HEK293 (cell line): Measurements from ENCODE around the gene SNX6.

Experiments
- CTCF ChIA-PET: fragments of 350-600 bp; formaldehyde crosslinking; extraction: SDS; loops from one replicate; lab custom pipeline; 2021; ENCODE audit warnings: antibody characterized with exemption; lab: Yijun Ruan, JAX
- POLR2A ChIA-PET: fragments of 300-600 bp; formaldehyde crosslinking; extraction: SDS; loops from one replicate; lab custom pipeline; 2020; ENCODE audit warnings: antibody characterized with exemption, inconsistent platforms; lab: Yijun Ruan, JAX
- H3K27ac ChIP-seq: fragments of 200-500 bp; sonication (Bioruptor generic); 2 replicates; pipeline ENCODE4 v1.5.1; 2014; ENCODE audit warnings: low read depth, low read length, control low read depth, inconsistent platforms; ENCODE audit errors: extremely low read depth
- H3K36me3 ChIP-seq, 2 experiments: fragments of 200-500 bp in 1 of 2; sonication (Bioruptor generic) in 1 of 2; 1 replicate in 1 of 2; 2 replicates in 1 of 2; pipeline ENCODE4 v1.5.1; 2014 to 2017; ENCODE audit warnings: inconsistent platforms in 2 of 2, low read length in 2 of 2; ENCODE audit not compliant: control insufficient read depth in 2 of 2, insufficient read depth in 1 of 2
- H3K4me1 ChIP-seq: fragments of 200-500 bp; sonication (Bioruptor generic); 2 replicates; pipeline ENCODE4 v1.5.1; 2014; ENCODE audit warnings: mild to moderate bottlenecking, low read length, inconsistent platforms; ENCODE audit not compliant: control insufficient read depth, insufficient read depth
- H3K4me3 ChIP-seq: 2 replicates; pipeline ENCODE4 v1.5.1; 2011; ENCODE audit warnings: low read depth, mild to moderate bottlenecking, control low read depth, low read length, moderate library complexity
- H3K9me3 ChIP-seq: fragments of 200-500 bp; sonication (Bioruptor generic); 2 replicates; pipeline ENCODE4 v1.5.1; 2014; ENCODE audit warnings: low read depth, low read length, inconsistent platforms; ENCODE audit not compliant: control insufficient read depth, insufficient read depth
- GLI4 ChIP-seq: fragments of 450-650 bp; formaldehyde crosslinking; IDR thresholded peaks from 2 replicates; pipeline ENCODE4 v1.5.1; 2016; ENCODE audit warnings: missing biosample characterization, missing genetic modification characterization
- HIC1 ChIP-seq: fragments of 450-650 bp; formaldehyde crosslinking; IDR thresholded peaks from 2 replicates; pipeline ENCODE4 v1.5.1; 2016; ENCODE audit warnings: missing biosample characterization, missing genetic modification characterization
- SCRT1 ChIP-seq: fragments of 450-650 bp; formaldehyde crosslinking; IDR thresholded peaks from 2 replicates; pipeline ENCODE4 v1.5.1; 2016; ENCODE audit warnings: missing biosample characterization, missing genetic modification characterization, borderline replicate concordance
- SP2 ChIP-seq: fragments of 450-650 bp; formaldehyde crosslinking; IDR thresholded peaks from 2 replicates; pipeline ENCODE4 v1.5.1; 2016; ENCODE audit warnings: missing biosample characterization, missing genetic modification characterization
- YY1 ChIP-seq: fragments of 450-650 bp; formaldehyde crosslinking; IDR thresholded peaks from 2 replicates; pipeline ENCODE4 v1.5.1; 2018; ENCODE audit warnings: missing biosample characterization, missing genetic modification characterization
- ZBTB8A ChIP-seq: fragments of 450-650 bp; formaldehyde crosslinking; IDR thresholded peaks from 2 replicates; pipeline ENCODE4 v1.5.1; 2016; ENCODE audit warnings: missing biosample characterization, missing genetic modification characterization
- ZNF148 ChIP-seq: fragments of 450-650 bp; formaldehyde crosslinking; IDR thresholded peaks from 2 replicates; pipeline ENCODE4 v1.5.0; 2017; ENCODE audit warnings: missing biosample characterization, missing genetic modification characterization, borderline replicate concordance
- ZNF23 ChIP-seq: fragments of 450-650 bp; formaldehyde crosslinking; IDR thresholded peaks from 2 replicates; pipeline ENCODE4 v1.5.1; 2016; ENCODE audit warnings: missing biosample characterization, missing genetic modification characterization, borderline replicate concordance
- ZNF24 ChIP-seq: fragments of 450-650 bp; formaldehyde crosslinking; IDR thresholded peaks from 2 replicates; pipeline ENCODE4 v1.5.1; 2016; ENCODE audit warnings: missing biosample characterization, missing genetic modification characterization
- ZNF26 ChIP-seq: fragments of 450-650 bp; formaldehyde crosslinking; IDR thresholded peaks from 2 replicates; pipeline ENCODE4 v1.5.1; 2016; ENCODE audit warnings: missing biosample characterization, missing genetic modification characterization
- ZNF335 ChIP-seq: fragments of 450-650 bp; formaldehyde crosslinking; conservative IDR thresholded peaks from 2 replicates; pipeline ENCODE4 v1.5.1; 2016; ENCODE audit warnings: missing biosample characterization, missing genetic modification characterization
- ZNF341 ChIP-seq: fragments of 450-650 bp; formaldehyde crosslinking; IDR thresholded peaks from 2 replicates; pipeline ENCODE4; 2016; ENCODE audit warnings: low read depth, missing biosample characterization, missing genetic modification characterization
- ZNF366 ChIP-seq: fragments of 450-650 bp; formaldehyde crosslinking; conservative IDR thresholded peaks from 2 replicates; pipeline ENCODE4 v1.5.1; 2016; ENCODE audit warnings: missing biosample characterization, missing genetic modification characterization
- ZNF626 ChIP-seq: fragments of 450-650 bp; sonication (Bioruptor Pico); formaldehyde crosslinking; IDR thresholded peaks from 2 replicates; pipeline ENCODE4 v1.5.1; 2018; ENCODE audit warnings: missing biosample characterization, missing genetic modification characterization, inconsistent platforms
- ZNF658 ChIP-seq: fragments of 450-650 bp; formaldehyde crosslinking; IDR thresholded peaks from 2 replicates; pipeline ENCODE4; 2016; ENCODE audit warnings: missing biosample characterization, missing genetic modification characterization
- ZNF747 ChIP-seq: fragments of 450-650 bp; formaldehyde crosslinking; IDR thresholded peaks from 2 replicates; pipeline ENCODE4 v1.5.1; 2016; ENCODE audit warnings: missing biosample characterization, missing genetic modification characterization
- ZNF837 ChIP-seq: fragments of 450-650 bp; formaldehyde crosslinking; IDR thresholded peaks from 2 replicates; pipeline ENCODE4 v1.5.1; 2016; ENCODE audit warnings: missing biosample characterization, missing genetic modification characterization
- TF ChIP-seq, protein P1 (sequence below): fragments of 450-650 bp; formaldehyde crosslinking; IDR thresholded peaks from 2 replicates; pipeline ENCODE4 v1.5.1; 2016; ENCODE audit warnings: missing biosample characterization, missing genetic modification characterization
- TF ChIP-seq, protein P2 (sequence below): fragments of 450-650 bp; formaldehyde crosslinking; IDR thresholded peaks from 2 replicates; pipeline ENCODE4 v1.5.1; 2016; ENCODE audit warnings: missing biosample characterization, missing genetic modification characterization

The SNX6 gene

DNA sequence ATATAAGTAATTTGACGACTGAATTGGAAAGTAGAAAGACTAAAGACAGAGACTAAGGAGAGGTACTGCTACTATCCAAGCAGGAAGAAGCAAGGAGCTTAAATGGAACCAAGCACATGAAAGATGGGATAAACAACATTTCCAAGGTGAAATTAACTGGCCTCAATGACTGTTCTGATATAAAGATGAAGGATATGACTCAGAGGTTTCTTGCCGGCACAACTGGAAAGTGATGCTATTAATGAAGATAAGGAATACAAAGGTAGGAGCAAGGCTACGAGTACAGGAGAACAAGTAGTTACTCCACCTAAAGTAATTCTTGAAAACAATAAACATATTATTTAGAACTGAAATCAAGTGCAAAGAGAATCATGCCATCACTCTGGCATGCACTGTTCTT lies 6.4 kb downstream of the SNX6 start (continued):
- TF ChIP-seq ZNF26 (tag by site-specific recombination): no peak
- TF ChIP-seq SP2 (tag by site-specific recombination): no peak
- no peak for TF ChIP-seq SCRT1 (tag by site-specific recombination)
- TF ChIP-seq, all 188 proteins: peak for 0

- peaks cover 33 to 49% of the 10 kb centered on the region in 2 experiments for H3K36me3 ChIP-seq
- ChIA-PET POLR2A (no interaction called here), CTCF (no interaction called here)
- H3K9me3 ChIP-seq: no peaks in the 10 kb centered on the region
- TF ChIP-seq ZNF341 (tag by site-specific recombination) (no peak), ZNF148 (tag by site-specific recombination) (no peak), ZNF626 (tag by site-specific recombination) (no peak), ZBTB8A (tag by site-specific recombination) (no peak), ZNF335 (tag by site-specific recombination) (no peak), HIC1 (tag by site-specific recombination) (no peak), ZNF837 (no peak), YY1 (tag by site-specific recombination) (no peak), ZNF658 (no peak), ZNF24 (no peak), GLI4 (tag by site-specific recombination) (no peak), ZNF366 (tag by site-specific recombination) (no peak), ZNF747 (tag by site-specific recombination) (no peak), ZNF23 (no peak), ZNF26 (tag by site-specific recombination) (no peak)
- TF ChIP-seq, protein P1, sequence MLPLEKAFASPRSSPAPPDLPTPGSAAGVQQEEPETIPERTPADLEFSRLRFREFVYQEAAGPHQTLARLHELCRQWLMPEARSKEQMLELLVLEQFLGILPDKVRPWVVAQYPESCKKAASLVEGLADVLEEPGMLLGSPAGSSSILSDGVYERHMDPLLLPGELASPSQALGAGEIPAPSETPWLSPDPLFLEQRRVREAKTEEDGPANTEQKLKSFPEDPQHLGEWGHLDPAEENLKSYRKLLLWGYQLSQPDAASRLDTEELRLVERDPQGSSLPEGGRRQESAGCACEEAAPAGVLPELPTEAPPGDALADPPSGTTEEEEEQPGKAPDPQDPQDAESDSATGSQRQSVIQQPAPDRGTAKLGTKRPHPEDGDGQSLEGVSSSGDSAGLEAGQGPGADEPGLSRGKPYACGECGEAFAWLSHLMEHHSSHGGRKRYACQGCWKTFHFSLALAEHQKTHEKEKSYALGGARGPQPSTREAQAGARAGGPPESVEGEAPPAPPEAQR (tag by site-specific recombination): no peak
- TF ChIP-seq, protein P2, sequence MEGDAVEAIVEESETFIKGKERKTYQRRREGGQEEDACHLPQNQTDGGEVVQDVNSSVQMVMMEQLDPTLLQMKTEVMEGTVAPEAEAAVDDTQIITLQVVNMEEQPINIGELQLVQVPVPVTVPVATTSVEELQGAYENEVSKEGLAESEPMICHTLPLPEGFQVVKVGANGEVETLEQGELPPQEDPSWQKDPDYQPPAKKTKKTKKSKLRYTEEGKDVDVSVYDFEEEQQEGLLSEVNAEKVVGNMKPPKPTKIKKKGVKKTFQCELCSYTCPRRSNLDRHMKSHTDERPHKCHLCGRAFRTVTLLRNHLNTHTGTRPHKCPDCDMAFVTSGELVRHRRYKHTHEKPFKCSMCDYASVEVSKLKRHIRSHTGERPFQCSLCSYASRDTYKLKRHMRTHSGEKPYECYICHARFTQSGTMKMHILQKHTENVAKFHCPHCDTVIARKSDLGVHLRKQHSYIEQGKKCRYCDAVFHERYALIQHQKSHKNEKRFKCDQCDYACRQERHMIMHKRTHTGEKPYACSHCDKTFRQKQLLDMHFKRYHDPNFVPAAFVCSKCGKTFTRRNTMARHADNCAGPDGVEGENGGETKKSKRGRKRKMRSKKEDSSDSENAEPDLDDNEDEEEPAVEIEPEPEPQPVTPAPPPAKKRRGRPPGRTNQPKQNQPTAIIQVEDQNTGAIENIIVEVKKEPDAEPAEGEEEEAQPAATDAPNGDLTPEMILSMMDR (tag by site-specific recombination): no peak
- no peak overlapping the region for H3K27ac ChIP-seq
- H3K4me1 ChIP-seq: no peaks in the 10 kb centered on the region
- no peak overlapping the region for H3K4me3 ChIP-seq
Measured at GRCh38 chr14:34620839-34621238, 9.1 kb downstream of the SNX6 start.
